B cell (primary cell): ENCODE data around the gene TNRC6C. TPM values are rescaled to one million over a fixed set of nuclear protein-coding genes. Genes with fewer than 3 reads are reported as not detected.
A peak's percentile ranks its signal among the peaks of the same experiment; 100 is the strongest.

ENCODE experiments used
- ATAC-seq: fragments of 200-7000 bp; cut with Tn5 transposase; one replicate; pipeline ENCODE4 v1.10.0; 2021; ENCODE audit warnings: low read depth, mild to moderate bottlenecking, moderate number of reproducible peaks, moderate library complexity
- CTCF ChIA-PET: fragments of 350-600 bp; sonication (Branson Sonifier 250); formaldehyde crosslinking; loops from one replicate; lab custom pipeline; 2021; ENCODE audit warnings: antibody characterized with exemption, inconsistent platforms; lab: Charles Lee
- POLR2A ChIA-PET: fragments of 350-600 bp; sonication (Branson Sonifier 250); formaldehyde crosslinking; loops from one replicate; lab custom pipeline; 2021; ENCODE audit warnings: antibody characterized with exemption; lab: Charles Lee
- DNase-seq: peaks from one replicate; pipeline ENCODE4 v3.0.0; 2013
- H2AFZ ChIP-seq: 2 replicates; pipeline ENCODE4 v1.6.1; 2012; ENCODE audit warnings: mild to moderate bottlenecking, low read depth, low read length; ENCODE audit not compliant: insufficient read depth, poor library complexity, severe bottlenecking
- H3K27ac ChIP-seq, 2 donors: 1 replicate in 1 of 2; 2 replicates in 1 of 2; pipeline ENCODE4 v1.5.1; 2012 to 2013; ENCODE audit warnings: low read length in 2 of 2, mild to moderate bottlenecking in 2 of 2, moderate library complexity in 1 of 2
- H3K27me3 ChIP-seq, 4 experiments: fragments of 200-600 bp in 1 of 4; sonication (generic) in 1 of 4; replicated peaks in 1 of 4; 1 replicate in 2 of 4; 2 replicates in 2 of 4; pipeline versions ENCODE4 v1.6.1 to v1.7.0; 2013 to 2016; ENCODE audit warnings: low read length in 3 of 4, mild to moderate bottlenecking in 2 of 4, mixed read lengths in 1 of 4, moderate library complexity in 1 of 4; ENCODE audit not compliant: insufficient read depth in 4 of 4, control insufficient read depth in 3 of 4; ENCODE audit errors: control extremely low read depth in 1 of 4
- H3K36me3 ChIP-seq, 2 experiments: replicated peaks in 1 of 2; 1 replicate in 1 of 2; 2 replicates in 1 of 2; pipeline versions ENCODE4 v1.6.1 to v1.7.1; 2013; ENCODE audit warnings: low read length in 1 of 2; ENCODE audit not compliant: insufficient read depth in 2 of 2, control insufficient read depth in 1 of 2; ENCODE audit errors: control extremely low read depth in 1 of 2, extremely low read depth in 1 of 2
- H3K4me1 ChIP-seq, 2 donors: fragments of 200-600 bp in 1 of 2; sonication (generic) in 1 of 2; 1 replicate in 1 of 2; 2 replicates in 1 of 2; pipeline versions ENCODE4 v1.5.1 to v1.6.1; 2013 to 2017; ENCODE audit warnings: low read length in 2 of 2; ENCODE audit not compliant: control insufficient read depth in 2 of 2, insufficient read depth in 2 of 2
- H3K4me2 ChIP-seq: replicated peaks from 2 replicates; pipeline ENCODE3; 2012; ENCODE audit warnings: mild to moderate bottlenecking, low read depth, low read length; ENCODE audit not compliant: poor library complexity, severe bottlenecking
- H3K4me3 ChIP-seq, 5 experiments: fragments of 200-600 bp in 1 of 5; sonication (generic) in 1 of 5; 1 replicate in 3 of 5; 2 replicates in 2 of 5; pipeline versions ENCODE4 v1.5.1 to v1.7.0; 2011 to 2016; ENCODE audit warnings: low read length in 4 of 5, mild to moderate bottlenecking in 4 of 5, low read depth in 2 of 5, control low read depth in 1 of 5, moderate library complexity in 1 of 5; ENCODE audit not compliant: insufficient read depth in 1 of 5; ENCODE audit errors: control extremely low read depth in 1 of 5, extremely low read depth in 1 of 5
- H3K79me2 ChIP-seq: fragments of 200-600 bp; sonication (generic); one replicate; pipeline ENCODE4 v1.6.0; 2016; ENCODE audit warnings: low read length; ENCODE audit not compliant: control insufficient read depth, insufficient read depth
- H3K9ac ChIP-seq: fragments of 200-600 bp; sonication (generic); 2 replicates; pipeline ENCODE4 v1.6.1; 2017; ENCODE audit warnings: mild to moderate bottlenecking, low read length, moderate library complexity
- H3K9me3 ChIP-seq, 3 donors: one replicate each; pipeline versions ENCODE4 v1.6.1 to v1.7.1; 2013; ENCODE audit warnings: low read length in 2 of 3; ENCODE audit not compliant: control insufficient read depth in 2 of 3, insufficient read depth in 1 of 3; ENCODE audit errors: control extremely low read depth in 1 of 3
- H4K20me1 ChIP-seq: 2 replicates; pipeline ENCODE4 v1.6.0; 2012; ENCODE audit warnings: mild to moderate bottlenecking, low read length; ENCODE audit not compliant: insufficient read depth, control insufficient read depth, poor library complexity, severe bottlenecking
- H3K27ac Mint-ChIP-seq: one replicate; pipeline ENCODE4 v1.8.0; 2021; ENCODE audit warnings: mixed read lengths
- H3K27me3 Mint-ChIP-seq: one replicate; pipeline ENCODE4 v1.8.0; 2021; ENCODE audit warnings: mixed read lengths
- H3K4me1 Mint-ChIP-seq: one replicate; pipeline ENCODE4 v1.8.0; 2021; ENCODE audit warnings: mixed read lengths
- H3K4me3 Mint-ChIP-seq: one replicate; pipeline ENCODE4 v1.8.0; 2021; ENCODE audit warnings: mixed read lengths
- H3K9me3 Mint-ChIP-seq: one replicate; pipeline ENCODE4 v1.8.0; 2022; ENCODE audit warnings: mixed read lengths; ENCODE audit not compliant: insufficient read depth
- EZH2 ChIP-seq: IDR thresholded peaks from 2 replicates; pipeline ENCODE4 v1.6.1; 2012; ENCODE audit warnings: borderline replicate concordance, low read depth, mild to moderate bottlenecking, moderate library complexity, low read length; ENCODE audit not compliant: insufficient read depth, poor library complexity, severe bottlenecking
- WGBS: methylation state at CpG from one replicate; pipeline ENCODE4 v1.1.5; 2013; ENCODE audit warnings: missing lambda C conversion rate; ENCODE audit not compliant: insufficient coverage; 5-methylcytosine and 5-hydroxymethylcytosine counted together
- intact Hi-C: fragments of 100-400 bp; cut with micrococcal nuclease; formaldehyde crosslinking; loops from one replicate; pipeline ENCODE4 v1.10.0; 2022
- polyA plus RNA-seq: library from polyadenylated mRNA; depleted of rRNA; stranded (reverse); fragments of >200 nt; gene quantifications from 2 replicates; pipeline ENCODE4 v1.2.3, GENCODE V29; 2012
- small RNA-seq: library from RNA; depleted of rRNA; stranded (forward); fragments of <200 nt; gene quantifications from one replicate; pipeline ENCODE3, GENCODE V24; 2012; ENCODE audit warnings: low replicate concordance, low read depth; ENCODE audit not compliant: insufficient read length
- total RNA-seq, 2 donors: library from RNA; stranded (reverse); fragments of 120-200 nt in 1 of 2; gene quantifications; 1 replicate in 1 of 2; 2 replicates in 1 of 2; pipeline versions ENCODE4 v1.2.3 to v1.2.4, GENCODE V29; 2013 to 2022
- TF ChIP-seq, protein P1 (sequence below): fragments of 200-600 bp; IDR thresholded peaks from one replicate; pipeline ENCODE4 v1.8.0; 2022; ENCODE audit warnings: antibody characterized with exemption, mild to moderate bottlenecking

TNRC6C gene
- total and polyA plus RNA-seq, 2 donors (not counting 1 experiment from before 2014, with no cell fraction given), result 3.9 to 63.8 TPM

GRCh38 chr17:78154903-78155811 lies 196.7 kb downstream of the TNRC6C start:
- DNase-seq (peak; percentile 92), ATAC-seq (peak; percentile 81)
- CTCF ChIA-PET, result interaction anchor here (1.0 to 2.8 kb wide), 2 partner anchors 21 kb away, joined by 3 to 10 read pairs; no protein-coding TSS in a partner anchor
- peaks cover 0 to 28% (median 7%) of the 10 kb centered on the region in 3 donors for H3K9me3 ChIP-seq
- no peak overlapping the region for H2AFZ ChIP-seq
- no peaks in the 10 kb centered on the region for H3K27me3 ChIP-seq
- TF ChIP-seq, protein P1, sequence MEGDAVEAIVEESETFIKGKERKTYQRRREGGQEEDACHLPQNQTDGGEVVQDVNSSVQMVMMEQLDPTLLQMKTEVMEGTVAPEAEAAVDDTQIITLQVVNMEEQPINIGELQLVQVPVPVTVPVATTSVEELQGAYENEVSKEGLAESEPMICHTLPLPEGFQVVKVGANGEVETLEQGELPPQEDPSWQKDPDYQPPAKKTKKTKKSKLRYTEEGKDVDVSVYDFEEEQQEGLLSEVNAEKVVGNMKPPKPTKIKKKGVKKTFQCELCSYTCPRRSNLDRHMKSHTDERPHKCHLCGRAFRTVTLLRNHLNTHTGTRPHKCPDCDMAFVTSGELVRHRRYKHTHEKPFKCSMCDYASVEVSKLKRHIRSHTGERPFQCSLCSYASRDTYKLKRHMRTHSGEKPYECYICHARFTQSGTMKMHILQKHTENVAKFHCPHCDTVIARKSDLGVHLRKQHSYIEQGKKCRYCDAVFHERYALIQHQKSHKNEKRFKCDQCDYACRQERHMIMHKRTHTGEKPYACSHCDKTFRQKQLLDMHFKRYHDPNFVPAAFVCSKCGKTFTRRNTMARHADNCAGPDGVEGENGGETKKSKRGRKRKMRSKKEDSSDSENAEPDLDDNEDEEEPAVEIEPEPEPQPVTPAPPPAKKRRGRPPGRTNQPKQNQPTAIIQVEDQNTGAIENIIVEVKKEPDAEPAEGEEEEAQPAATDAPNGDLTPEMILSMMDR, result no peak
- TF ChIP-seq EZH2, result no peak
- no peaks in the 10 kb centered on the region for H3K79me2 ChIP-seq
- Mint-ChIP-seq H3K27ac (peak overlapping the region; percentile 97), H3K4me1 (peaks cover 65% of the 10 kb centered on the region), H3K27me3 (no peaks in the 10 kb centered on the region), H3K4me3 (peak overlapping the region; percentile 69), H3K9me3 (peaks cover 2% of the 10 kb centered on the region)
- no peak overlapping the region for H3K9ac ChIP-seq
- intact Hi-C loops, result loop anchor here (1.0 kb wide), 5 partner anchors 8 to 23 kb away; partner anchors contain the start of gene SYNGR2
- peak overlapping the region; percentile 70 for H3K4me2 ChIP-seq
- peak overlapping the region; percentile 92 to 98 for H3K27ac ChIP-seq
- no peaks in the 10 kb centered on the region for H4K20me1 ChIP-seq
- peaks cover 58 to 87% of the 10 kb centered on the region in 2 donors for H3K4me1 ChIP-seq
- no peaks in the 10 kb centered on the region for H3K36me3 ChIP-seq
- POLR2A ChIA-PET, result interaction anchor here (0.6 to 3.6 kb wide), 14 partner anchors 8 to 48 kb away, joined by 3 to 23 read pairs (median 4); partner anchors contain the start of genes SYNGR2 and TMC8
- 0% methylated on average over 3 of the region's 11 CpGs for WGBS
- peak overlapping the region in 2 of 5 experiments; percentile 1 to 11 for H3K4me3 ChIP-seq

Small RNAs within 50 kb of the gene (small RNA-seq; reads per million reads assigned to genes)
- gene RNU1-80P, result 3.2 reads per million, percentile 49 among the genes with 10 or more reads in this experiment
- gene RNU6-625P, result not detected

Other genes with a start within 250 kb of the TNRC6C start
- gene TMC6, start 170.1 kb downstream of the TNRC6C start, total RNA-seq, result 891 and 910 TPM in 2 replicates
- 374 and 424 TPM in 2 replicates for gene TMC6, start 170.1 kb downstream of the TNRC6C start, polyA plus RNA-seq
- 235 and 252 TPM in 2 replicates for gene TMC8, start 172.1 kb downstream of the TNRC6C start, total RNA-seq
- 352 and 445 TPM in 2 replicates for gene TMC8, start 172.1 kb downstream of the TNRC6C start, polyA plus RNA-seq
- gene C17orf99, start 187.7 kb downstream of the TNRC6C start, total RNA-seq, result 1.2 and 1.6 TPM in 2 replicates
- 0.30 and 1.6 TPM in 2 replicates for gene C17orf99, start 187.7 kb downstream of the TNRC6C start, polyA plus RNA-seq
- gene SYNGR2, start 209.9 kb downstream of the TNRC6C start, total RNA-seq, result 380 and 390 TPM in 2 replicates
- gene SYNGR2, start 209.9 kb downstream of the TNRC6C start, polyA plus RNA-seq, result 363 and 442 TPM in 2 replicates
- 1.5 and 2.2 TPM in 2 replicates for gene TK1, start 228.3 kb downstream of the TNRC6C start, total RNA-seq
- 2.5 and 3.8 TPM in 2 replicates for gene TK1, start 228.3 kb downstream of the TNRC6C start, polyA plus RNA-seq
- 18.2 and 23.3 TPM in 2 replicates for gene AFMID, start 228.7 kb downstream of the TNRC6C start, total RNA-seq
- 12.8 and 24.8 TPM in 2 replicates for gene AFMID, start 228.7 kb downstream of the TNRC6C start, polyA plus RNA-seq